GM18868 (cell line): ENCODE data around the gene UNCX.

Experiments used
- ATAC-seq: cut with Tn5 transposase; IDR thresholded peaks from one replicate; pipeline ENCODE4 v1.9.1; 2021; ENCODE audit warnings: mild to moderate bottlenecking, moderate library complexity; ENCODE audit not compliant: unreplicated experiment

UNCX gene

GRCh38 chr7:1242606-1243289, 10.1 kb downstream of the UNCX start:
- no peak for ATAC-seq

- ATAC-seq, result no peak
Observed at GRCh38 chr7:1243290-1243963, 10.8 kb downstream of the UNCX start.

GRCh38 chr7:1243964-1244416, 11.3 kb downstream of the UNCX start:
- ATAC-seq, result no peak

GRCh38 chr7:1244700-1245523, 12.2 kb downstream of the UNCX start:
- ATAC-seq, result no peak

- ATAC-seq, result no peak
Observed at GRCh38 chr7:1245524-1246050, 12.9 kb downstream of the UNCX start.

- ATAC-seq, result no peak
Observed at GRCh38 chr7:1246160-1246870, 13.6 kb downstream of the UNCX start.

GRCh38 chr7:1246871-1247526, 14.3 kb downstream of the UNCX start:
- ATAC-seq, result no peak

- no peak for ATAC-seq
Observed at GRCh38 chr7:1247527-1248041, 14.9 kb downstream of the UNCX start.

GRCh38 chr7:1248143-1248915, 15.7 kb downstream of the UNCX start:
- ATAC-seq, result no peak

GRCh38 chr7:1248916-1249581, 16.4 kb downstream of the UNCX start:
- ATAC-seq, result no peak

GRCh38 chr7:1249731-1250130, 17.1 kb downstream of the UNCX start:
- no peak for ATAC-seq

GRCh38 chr7:1250901-1251300, 18.2 kb downstream of the UNCX start:
- ATAC-seq, result no peak

- no peak for ATAC-seq
Observed at GRCh38 chr7:1251796-1252539, 19.3 kb downstream of the UNCX start.

GRCh38 chr7:1252540-1253090, 19.9 kb downstream of the UNCX start:
- ATAC-seq, result no peak

- no peak for ATAC-seq
Observed at GRCh38 chr7:1253681-1254181, 21.1 kb downstream of the UNCX start.

GRCh38 chr7:1254281-1255079, 21.8 kb downstream of the UNCX start:
- no peak for ATAC-seq
